Measurements from ENCODE around the gene KIAA1671.

The KIAA1671 gene

GRCh38 chr22:25061605-25062376 is 109.3 kb downstream of the KIAA1671 start:
- TF ChIP-seq GATA2 (IDR thresholded peaks at IDR 0.05; ENCODE audit: low read depth, low read length) = no peak
- TF ChIP-seq GATA3 (IDR thresholded peaks at IDR 0.05; ENCODE audit: low read depth, low read length) = no peak

- TF ChIP-seq GATA3 (IDR thresholded peaks at IDR 0.05; ENCODE audit: low read depth, low read length) (no peak), GATA2 (IDR thresholded peaks at IDR 0.05; ENCODE audit: low read depth, low read length) (no peak)
These were observed 110.0 kb downstream of the KIAA1671 start for GRCh38 chr22:25062386-25063085.

- TF ChIP-seq GATA3 (IDR thresholded peaks at IDR 0.05; ENCODE audit: low read depth, low read length) (no peak), GATA2 (IDR thresholded peaks at IDR 0.05; ENCODE audit: low read depth, low read length) (no peak)
These were observed 112.5 kb downstream of the KIAA1671 start for GRCh38 chr22:25064894-25065560.

DNA sequence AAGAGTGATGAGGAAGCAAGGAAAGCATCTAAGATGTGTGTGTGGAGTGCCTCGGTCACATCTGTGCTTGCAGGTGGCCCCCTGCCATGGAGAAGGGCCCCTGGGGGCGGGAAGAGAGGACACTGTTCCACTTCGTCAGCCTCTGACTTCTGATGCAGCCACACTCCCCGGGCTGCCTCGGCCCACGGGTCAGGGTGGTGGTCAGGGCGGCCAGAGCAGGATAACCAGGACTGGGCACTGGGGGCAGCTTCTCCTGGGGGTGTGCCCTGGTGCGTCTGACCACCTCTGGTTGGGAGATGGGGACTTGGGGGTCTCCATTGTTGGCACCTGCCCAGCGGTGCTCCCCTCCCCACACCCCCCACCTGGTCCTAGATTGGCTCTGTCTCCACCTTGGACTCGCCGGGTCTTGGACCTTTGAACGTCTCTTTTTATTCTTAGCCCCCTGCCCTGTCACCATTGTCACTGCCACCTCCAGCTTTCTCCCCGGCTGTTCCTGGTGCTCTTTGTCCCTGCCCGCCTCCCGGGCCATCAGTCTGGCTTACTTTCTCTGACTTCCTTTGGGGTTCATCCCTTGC is 114.4 kb downstream of the KIAA1671 start:
- TF ChIP-seq GATA2 (IDR thresholded peaks at IDR 0.05; ENCODE audit: low read depth, low read length) = no peak
- no peak for TF ChIP-seq GATA3 (IDR thresholded peaks at IDR 0.05; ENCODE audit: low read depth, low read length)

DNA sequence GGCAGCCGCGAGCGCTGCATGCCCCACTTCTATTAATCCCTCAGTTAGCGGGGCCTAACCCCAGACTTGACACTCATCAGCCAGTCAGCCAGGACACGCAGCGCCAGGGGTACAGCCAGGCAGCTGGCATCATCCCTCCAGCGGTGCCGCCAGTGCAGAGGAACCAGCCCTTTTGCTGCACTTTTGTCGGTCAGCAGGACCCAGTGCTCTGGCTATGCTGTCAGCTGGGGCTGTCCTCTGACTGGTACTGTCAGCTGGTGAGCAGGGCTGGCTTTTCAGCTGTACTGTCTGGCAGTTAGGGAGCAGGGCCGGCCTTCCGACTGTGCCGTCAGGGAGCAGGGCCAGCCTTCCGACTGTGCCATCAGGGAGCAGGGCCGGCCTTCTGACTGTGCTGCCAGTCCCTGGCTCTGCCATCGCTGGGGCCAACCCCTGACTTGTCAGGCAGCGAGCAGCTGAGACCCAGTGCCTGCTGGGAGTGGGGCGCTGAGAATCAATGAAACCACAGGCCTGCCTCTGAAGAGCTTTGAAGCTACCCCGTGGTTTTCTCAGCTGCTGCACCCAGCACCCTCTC is 115.4 kb downstream of the KIAA1671 start:
- TF ChIP-seq GATA2 (IDR thresholded peaks at IDR 0.05; ENCODE audit: low read depth, low read length) (no peak), GATA3 (IDR thresholded peaks at IDR 0.05; ENCODE audit: low read depth, low read length) (no peak)

- TF ChIP-seq GATA2 (IDR thresholded peaks at IDR 0.05; ENCODE audit: low read depth, low read length) (no peak), GATA3 (IDR thresholded peaks at IDR 0.05; ENCODE audit: low read depth, low read length) (no peak)
These were observed 116.2 kb downstream of the KIAA1671 start for GRCh38 chr22:25068707-25069106.

DNA sequence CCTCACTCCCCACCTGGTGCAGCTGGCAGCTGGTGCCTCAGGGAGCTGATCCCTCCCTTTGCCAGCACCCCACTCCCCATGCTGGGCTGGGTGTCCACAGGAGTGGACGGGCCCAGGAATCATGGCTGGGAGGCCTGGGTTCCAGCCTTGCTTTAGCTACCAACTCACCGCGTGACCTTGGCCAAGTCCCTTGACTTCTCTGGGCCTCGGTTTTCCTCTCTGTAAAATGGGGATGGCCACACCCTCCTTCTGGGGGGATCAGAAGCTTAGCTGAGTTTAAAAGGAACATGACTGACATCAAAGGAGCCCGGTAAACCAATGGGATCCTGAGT is 116.9 kb downstream of the KIAA1671 start:
- no peak for TF ChIP-seq GATA2 (IDR thresholded peaks at IDR 0.05; ENCODE audit: low read depth, low read length)
- no peak for TF ChIP-seq GATA3 (IDR thresholded peaks at IDR 0.05; ENCODE audit: low read depth, low read length)

- no peak for TF ChIP-seq GATA3 (IDR thresholded peaks at IDR 0.05; ENCODE audit: low read depth, low read length)
- TF ChIP-seq GATA2 (IDR thresholded peaks at IDR 0.05; ENCODE audit: low read depth, low read length) = no peak
These were observed 117.4 kb downstream of the KIAA1671 start for GRCh38 chr22:25069758-25070481.

DNA sequence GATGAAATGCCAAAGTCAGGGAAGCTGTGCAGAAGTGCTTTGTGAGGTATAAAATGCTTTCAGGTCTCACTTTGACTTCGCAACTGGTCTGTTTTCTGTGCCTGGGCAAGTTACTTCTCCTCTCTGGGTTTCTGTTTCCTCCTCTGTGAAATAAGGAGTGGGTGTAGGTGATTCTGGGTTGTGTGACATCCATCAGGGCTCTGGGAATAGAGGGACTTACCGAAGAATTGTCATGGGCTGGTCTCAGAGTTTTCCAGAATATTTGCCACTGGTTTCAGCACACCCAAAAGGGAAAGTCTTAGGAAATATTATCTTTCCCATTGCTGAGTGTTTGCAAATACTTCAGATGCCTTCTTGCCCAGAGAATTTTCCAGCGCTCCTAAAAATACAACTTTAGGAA is 118.4 kb downstream of the KIAA1671 start:
- TF ChIP-seq GATA3 (IDR thresholded peaks at IDR 0.05; ENCODE audit: low read depth, low read length) = no peak
- no peak for TF ChIP-seq GATA2 (IDR thresholded peaks at IDR 0.05; ENCODE audit: low read depth, low read length)

GRCh38 chr22:25071720-25072119 is 119.2 kb downstream of the KIAA1671 start:
- TF ChIP-seq GATA3 (IDR thresholded peaks at IDR 0.05; ENCODE audit: low read depth, low read length) (no peak), GATA2 (IDR thresholded peaks at IDR 0.05; ENCODE audit: low read depth, low read length) (no peak)

DNA sequence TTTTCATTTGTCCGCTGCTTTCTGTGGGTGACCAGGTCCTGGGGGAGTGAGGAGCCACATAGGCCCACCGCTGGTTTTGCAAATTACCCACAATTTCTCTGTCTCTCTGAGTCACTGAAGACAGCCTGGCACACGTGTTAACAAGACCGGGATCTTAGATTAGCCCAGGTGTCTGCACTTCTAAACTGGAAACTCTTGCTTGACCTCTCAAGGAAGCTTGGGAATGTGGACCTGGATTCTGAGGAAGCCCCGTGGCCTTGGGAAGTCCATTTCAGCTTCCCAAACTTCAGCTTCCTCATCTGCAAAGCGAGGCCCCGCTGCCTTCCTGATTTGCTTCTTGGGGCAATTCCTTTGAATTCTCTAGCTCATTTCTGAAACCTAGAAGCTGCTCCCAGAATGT is 119.9 kb downstream of the KIAA1671 start:
- TF ChIP-seq GATA2 (IDR thresholded peaks at IDR 0.05; ENCODE audit: low read depth, low read length) = no peak
- no peak for TF ChIP-seq GATA3 (IDR thresholded peaks at IDR 0.05; ENCODE audit: low read depth, low read length)

DNA sequence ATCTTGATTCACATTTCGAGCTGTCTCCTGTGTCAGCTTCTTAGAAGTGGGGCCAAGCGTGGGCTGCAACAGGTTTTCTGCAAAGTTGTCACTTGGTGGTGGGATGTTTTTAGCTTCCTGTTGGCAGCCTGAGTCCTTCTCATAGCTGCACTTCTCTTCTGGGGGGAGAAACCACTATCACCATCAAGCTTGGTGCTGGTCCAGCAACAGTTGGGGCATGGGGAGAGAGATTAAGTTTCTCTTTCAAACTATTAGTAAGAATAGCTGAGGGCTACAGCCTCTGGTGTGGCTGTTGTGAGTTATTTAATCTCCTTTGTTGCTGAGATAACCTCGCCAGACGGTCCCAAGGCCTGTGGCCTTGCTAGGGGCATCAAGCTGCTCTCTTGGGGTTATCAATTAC is 123.8 kb downstream of the KIAA1671 start:
- TF ChIP-seq GATA3 (IDR thresholded peaks at IDR 0.05; ENCODE audit: low read depth, low read length) (no peak), GATA2 (IDR thresholded peaks at IDR 0.05; ENCODE audit: low read depth, low read length) (no peak)

GRCh38 chr22:25077056-25077455 is 124.5 kb downstream of the KIAA1671 start:
- TF ChIP-seq GATA2 (IDR thresholded peaks at IDR 0.05; ENCODE audit: low read depth, low read length) = no peak
- no peak for TF ChIP-seq GATA3 (IDR thresholded peaks at IDR 0.05; ENCODE audit: low read depth, low read length)
